HepG2 (cell line): ENCODE results near the gene PRSS33. TPM values are rescaled to one million over a fixed set of nuclear protein-coding genes. Genes with fewer than 3 reads are reported as not detected.
A peak's percentile ranks its signal among the peaks of the same experiment; 100 is the strongest.

Experiments
- ATAC-seq: fragments of 200-7000 bp; cut with Tn5 transposase; 3 replicates; pipeline ENCODE4 v1.9.1; 2020; ENCODE audit warnings: mild to moderate bottlenecking, moderate library complexity
- BruUV-seq: library from RNA; stranded (reverse); fragments of 400-500 nt; replicated peaks from 2 replicates; lab custom pipeline; 2021; lab: Mats Ljungman, UMichigan
- CTCF ChIA-PET: fragments of 300-600 bp; formaldehyde crosslinking; extraction: SDS; loops from one replicate; lab custom pipeline; 2021; ENCODE audit warnings: low total read pairs, inconsistent platforms, low intra/inter-chr PET ratio; lab: Yijun Ruan, JAX
- POLR2A ChIA-PET: fragments of 350-600 bp; sonication (Branson Sonifier 250); formaldehyde crosslinking; loops from one replicate; lab custom pipeline; 2020; ENCODE audit warnings: antibody characterized with exemption, inconsistent platforms; lab: Yijun Ruan, JAX
- DNase-seq: peaks from one replicate; pipeline ENCODE4 v3.0.0-alpha.2; 2015; ENCODE audit warnings: low spot score
- FAIRE-seq: peaks from 3 replicates; lab custom pipeline; 2011; peaks lifted over from hg19 to GRCh38; lab: Jason Lieb, UNC
- H2AFZ ChIP-seq: one replicate; pipeline ENCODE4 v1.6.1; 2011; ENCODE audit warnings: low read length, inconsistent platforms
- H3K27ac ChIP-seq: fragments of 300-600 bp; 3 replicates; pipeline ENCODE4 v1.8.0; 2011; ENCODE audit warnings: mixed run types, mild to moderate bottlenecking, mixed read lengths, low read length, inconsistent platforms; ENCODE audit not compliant: insufficient read depth; ENCODE audit errors: extremely low read length
- H3K27me3 ChIP-seq, 2 experiments: fragments of 200-600 bp in 1 of 2; 2 replicates in 1 of 2; 3 replicates in 1 of 2; pipeline versions ENCODE4 v1.6.0 to v1.8.0; 2011; ENCODE audit warnings: low read length in 2 of 2, mild to moderate bottlenecking in 2 of 2, moderate library complexity in 2 of 2, inconsistent platforms in 1 of 2; ENCODE audit not compliant: insufficient read depth in 2 of 2, control insufficient read depth in 1 of 2
- H3K36me3 ChIP-seq, 2 experiments: fragments of 200-600 bp in 1 of 2; replicated peaks in 1 of 2; 2 replicates in 1 of 2; 3 replicates in 1 of 2; pipeline versions ENCODE4 v1.5.1 to v1.8.0; 2011; ENCODE audit warnings: low read length in 2 of 2, inconsistent platforms in 1 of 2; ENCODE audit not compliant: insufficient read depth in 2 of 2, control insufficient read depth in 1 of 2
- H3K4me1 ChIP-seq: 2 replicates; pipeline ENCODE4 v1.5.1; 2012; ENCODE audit warnings: low read length, inconsistent platforms; ENCODE audit not compliant: insufficient read depth
- H3K4me2 ChIP-seq: 2 replicates; pipeline ENCODE4 v1.6.0; 2011; ENCODE audit warnings: low read depth, low read length, inconsistent platforms
- H3K4me3 ChIP-seq, 3 experiments: fragments of 200-600 bp in 1 of 3; sonication (generic), shearing (Covaris generic) in 1 of 3; replicated peaks in 1 of 3; 2 replicates each; pipeline ENCODE4 v1.5.1; 2011 to 2016; ENCODE audit warnings: low read length in 3 of 3, inconsistent platforms in 2 of 3, low read depth in 2 of 3, mild to moderate bottlenecking in 2 of 3, control low read depth in 1 of 3, mixed read lengths in 1 of 3; ENCODE audit not compliant: insufficient read depth in 1 of 3
- H3K79me2 ChIP-seq: one replicate; pipeline ENCODE4 v1.6.1; 2011; ENCODE audit warnings: low read length, inconsistent platforms; ENCODE audit not compliant: insufficient read depth
- H3K9ac ChIP-seq: 2 replicates; pipeline ENCODE4 v1.6.0; 2011; ENCODE audit warnings: mild to moderate bottlenecking, low read depth, low read length, inconsistent platforms; ENCODE audit not compliant: insufficient read depth
- H3K9me3 ChIP-seq: 2 replicates; pipeline ENCODE4 v1.5.1; 2012; ENCODE audit warnings: mild to moderate bottlenecking, low read length
- H4K20me1 ChIP-seq: 2 replicates; pipeline ENCODE4 v1.6.0; 2011; ENCODE audit warnings: inconsistent platforms, mild to moderate bottlenecking, low read length, moderate library complexity; ENCODE audit not compliant: insufficient read depth
- ADNP ChIP-seq: sonication (generic); formaldehyde crosslinking; IDR thresholded peaks from 2 replicates; pipeline ENCODE4 v1.4.0; 2020; ENCODE audit warnings: missing genetic modification reagents
- AKNA ChIP-seq: sonication (generic); formaldehyde crosslinking; IDR thresholded peaks from 2 replicates; pipeline ENCODE4 v1.4.0; 2020; ENCODE audit warnings: missing genetic modification reagents, borderline replicate concordance
- CHCHD3 ChIP-seq: sonication (generic); formaldehyde crosslinking; IDR thresholded peaks from 2 replicates; pipeline ENCODE4 v1.8.0; 2022; ENCODE audit warnings: mild to moderate bottlenecking, missing genetic modification reagents, moderate library complexity
- HNF4G ChIP-seq, 2 experiments: sonication (generic) in 1 of 2; formaldehyde crosslinking in 1 of 2; IDR thresholded peaks; 2 replicates each; pipeline versions ENCODE4 v1.4.0 to v1.6.1; 2011 to 2020; ENCODE audit warnings: borderline replicate concordance in 2 of 2, low read depth in 2 of 2, mild to moderate bottlenecking in 2 of 2, low read length in 1 of 2, missing genetic modification reagents in 1 of 2, moderate library complexity in 1 of 2
- KAT8 ChIP-seq: IDR thresholded peaks from 2 replicates; pipeline ENCODE4 v1.6.1; 2016; ENCODE audit warnings: missing genetic modification reagents, missing compliant biosample characterization
- POLR2G ChIP-seq: fragments of 200-400 bp; formaldehyde crosslinking; IDR thresholded peaks from 2 replicates; pipeline ENCODE4 v1.6.1; 2018; ENCODE audit warnings: mild to moderate bottlenecking, low read depth, low read length, moderate library complexity
- REXO4 ChIP-seq: sonication (generic); formaldehyde crosslinking; IDR thresholded peaks from 2 replicates; pipeline ENCODE4 v1.8.0; 2022; ENCODE audit warnings: missing genetic modification reagents, mild to moderate bottlenecking, borderline replicate concordance
- THAP9 ChIP-seq: sonication (generic); formaldehyde crosslinking; IDR thresholded peaks from 2 replicates; pipeline ENCODE4; 2020; ENCODE audit warnings: missing genetic modification reagents, mild to moderate bottlenecking, borderline replicate concordance
- ZNF326 ChIP-seq: sonication (generic); formaldehyde crosslinking; IDR thresholded peaks from 2 replicates; pipeline ENCODE4 v1.4.0; 2020; ENCODE audit warnings: missing genetic modification reagents, borderline replicate concordance
- ZNF329 ChIP-seq: sonication (generic); formaldehyde crosslinking; IDR thresholded peaks from 2 replicates; pipeline ENCODE4 v1.9.0; 2021; ENCODE audit warnings: low read depth, mild to moderate bottlenecking, missing genetic modification reagents
- ZNF331 ChIP-seq: sonication (generic); formaldehyde crosslinking; IDR thresholded peaks from 2 replicates; pipeline ENCODE4 v1.4.0; 2020; ENCODE audit warnings: missing genetic modification reagents
- ZNF572 ChIP-seq: sonication (generic); formaldehyde crosslinking; IDR thresholded peaks from 2 replicates; pipeline ENCODE4 v1.5.1; 2020; ENCODE audit warnings: mild to moderate bottlenecking, missing genetic modification reagents
- ZNF607 ChIP-seq: sonication (generic); formaldehyde crosslinking; IDR thresholded peaks from 2 replicates; pipeline ENCODE4 v1.5.1; 2020; ENCODE audit warnings: missing genetic modification reagents, mild to moderate bottlenecking, borderline replicate concordance
- WGBS: methylation state at CpG from one replicate; pipeline ENCODE4 v1.1.6; 2017; ENCODE audit warnings: low lambda C conversion rate; 5-methylcytosine and 5-hydroxymethylcytosine counted together
- in situ Hi-C: cut with HindIII; loops from 2 replicates; pipeline ENCODE4 v1.10.0; 2017; ENCODE audit warnings: low pct_unique_long_range_greater_than_20kb; ENCODE audit not compliant: extremely low pct_ligation_motif_present
- intact Hi-C: fragments of 100-400 bp; cut with micrococcal nuclease; formaldehyde crosslinking; loops from one replicate; pipeline ENCODE4 v1.10.0; 2022; ENCODE audit not compliant: unreplicated experiment
- polyA plus RNA-seq, 8 experiments: library from polyadenylated mRNA; depleted of rRNA in 3 of 8; stranded (reverse) in 7 of 8; unstranded in 1 of 8; fragments of >200 nt; fragmentation: Illumina TruSeq in 4 of 8; extraction: Trizol in 4 of 8; gene quantifications; 2 replicates each; pipeline versions ENCODE4 v1.2.1 to v1.2.3, GENCODE V29; 2011 to 2016; ENCODE audit warnings: low read depth in 4 of 8, missing spikeins in 1 of 8, mixed read lengths in 1 of 8; ENCODE audit not compliant: insufficient read depth in 1 of 8
- total RNA-seq, 5 experiments: library from RNA; depleted of rRNA; stranded (reverse); fragments of >200 nt; fragmentation: Illumina TruSeq; extraction: Trizol; gene quantifications; 2 replicates each; pipeline ENCODE4 v1.2.3, GENCODE V29; 2016; ENCODE audit warnings: low read depth in 1 of 5

PRSS33 gene
- total and polyA plus RNA-seq, 2 of the 13 experiments (the other 11 are each of a cell fraction or from before 2014, with no cell fraction given) = not detected

DNA sequence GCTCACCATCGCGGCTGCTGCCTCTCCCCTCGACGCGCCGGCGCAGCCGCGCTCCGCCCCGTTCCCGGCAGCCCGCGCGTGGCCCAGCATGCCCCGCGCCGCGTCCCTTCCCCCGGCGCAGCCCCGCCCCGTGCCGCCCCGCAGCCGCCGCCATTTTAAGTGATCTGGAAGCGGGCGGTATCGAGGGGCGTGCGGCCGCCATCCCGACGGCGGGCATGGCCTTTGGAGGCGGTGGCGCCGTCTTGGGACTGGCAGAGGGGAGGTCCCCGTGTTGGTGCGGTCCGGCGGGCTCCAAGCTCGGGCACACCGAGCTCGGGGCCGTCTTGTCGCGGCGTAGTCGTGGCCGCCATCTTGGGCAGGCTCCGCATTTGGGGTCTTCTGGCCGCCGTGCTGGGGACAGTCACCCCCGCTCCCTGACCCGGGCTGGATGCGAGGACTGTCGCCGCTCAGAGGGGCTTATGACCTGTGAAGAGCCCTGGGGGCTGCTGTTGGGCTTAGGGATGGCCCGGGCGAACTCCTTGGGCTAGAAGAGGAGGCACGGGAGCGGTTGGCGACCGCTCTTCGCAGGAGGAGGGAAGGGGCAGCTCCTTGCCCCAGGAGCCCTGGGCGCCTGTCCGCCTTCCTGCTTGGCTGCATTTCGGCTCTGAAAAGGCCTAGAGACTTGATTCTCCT lies 10.0 kb downstream of the PRSS33 start, which contains the start of gene ELOB (continued):
- TF ChIP-seq ZNF329 (CRISPR knock-in tag) (peak; percentile 73; the same call in 1 of the 2 replicates), ZNF572 (CRISPR knock-in tag) (no peak), KAT8 (CRISPR knock-in tag) (peak; percentile 94), THAP9 (CRISPR knock-in tag) (peak; percentile 99), ZNF607 (CRISPR knock-in tag) (peak; percentile 49; the same call in 1 of the 2 replicates), HNF4G (IDR thresholded peaks at IDR 0.05; ENCODE audit: borderline replicate concordance, low read depth, low read length) (no peak), HNF4G (CRISPR knock-in tag; IDR thresholded peaks at IDR 0.05; ENCODE audit: borderline replicate concordance, low read depth) (no peak), ZNF326 (CRISPR knock-in tag) (no peak)

GRCh38 chr16:2776500-2777139 lies 10.7 kb downstream of the PRSS33 start:
- Histone ChIP-seq H3K4me2 (peak overlapping the region; percentile 93), H3K4me1 (peaks cover 25% of the 10 kb centered on the region), H3K27ac (peak overlapping the region; percentile 60), H3K27me3 (no peaks in the 10 kb centered on the region; a peak in 1 of 5 replicates), H3K9ac (peak overlapping the region; percentile 91), H3K4me3 (peak overlapping the region; percentile 70 to 98 (median 80)), H2AFZ (no peak overlapping the region), H4K20me1 (0 out of 2 replicates have a peak, but pooled peaks cover 2% of the 10 kb centered on the region), H3K9me3 (no peaks in the 10 kb centered on the region), H3K36me3 (peaks cover 14 to 28% of the 10 kb centered on the region in 2 experiments; a peak in 4 of 5 replicates), H3K79me2 (peaks cover 34% of the 10 kb centered on the region)
- no peak for DNase-seq
- TSS peak; percentile 50 for BruUV-seq
- POLR2A ChIA-PET = interaction anchor here (0.6 to 6.1 kb wide), 7 partner anchors 8 to 53 kb away, joined by 3 to 74 read pairs (median 3); partner anchors contain the start of genes PRSS33, SRRM2 and ZG16B
- no peak for ATAC-seq
- no peak for FAIRE-seq
- CTCF ChIA-PET = no interaction called here
- in situ Hi-C loops (no loop called here), intact Hi-C loops (no loop called here)
- WGBS = 5% methylated on average over 14 of the region's 72 CpGs
- TF ChIP-seq POLR2G (no peak), ZNF331 (no peak), ADNP (CRISPR knock-in tag) (no peak), AKNA (CRISPR knock-in tag) (0 out of 2 replicates have a peak, but pooled peaks have one; percentile 30), CHCHD3 (CRISPR knock-in tag) (0 out of 2 replicates have a peak, but pooled peaks have one; percentile 41), REXO4 (CRISPR knock-in tag) (no peak)
